GM19043 (cell line): ENCODE results near the gene MAEA.
A peak's percentile ranks its signal among the peaks of the same experiment; 100 is the strongest.

Experiments
- ATAC-seq: cut with Tn5 transposase; IDR thresholded peaks from one replicate; pipeline ENCODE4 v1.9.1; 2021; ENCODE audit warnings: low read depth; ENCODE audit not compliant: unreplicated experiment

The MAEA gene

DNA sequence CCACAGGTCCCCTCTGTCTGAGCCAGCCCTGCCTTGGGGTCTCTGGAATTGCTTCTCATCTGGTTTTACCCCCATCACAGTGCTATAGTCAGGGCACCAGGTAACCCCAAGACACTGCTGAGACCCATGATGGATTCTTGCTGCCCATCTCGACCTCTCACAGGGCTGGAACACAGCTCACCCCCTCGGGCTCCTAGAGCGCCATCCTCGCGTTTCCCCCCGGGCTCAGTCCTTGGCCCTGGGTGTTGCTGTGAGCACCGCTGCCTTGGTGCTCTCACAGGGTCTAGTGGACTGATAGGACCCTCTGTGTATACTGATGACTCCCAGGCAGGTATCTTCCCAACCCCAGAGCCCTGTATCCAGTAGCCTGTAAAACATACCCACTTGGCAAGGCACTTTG lies 8.8 kb downstream of the MAEA start:
- no peak for ATAC-seq

DNA sequence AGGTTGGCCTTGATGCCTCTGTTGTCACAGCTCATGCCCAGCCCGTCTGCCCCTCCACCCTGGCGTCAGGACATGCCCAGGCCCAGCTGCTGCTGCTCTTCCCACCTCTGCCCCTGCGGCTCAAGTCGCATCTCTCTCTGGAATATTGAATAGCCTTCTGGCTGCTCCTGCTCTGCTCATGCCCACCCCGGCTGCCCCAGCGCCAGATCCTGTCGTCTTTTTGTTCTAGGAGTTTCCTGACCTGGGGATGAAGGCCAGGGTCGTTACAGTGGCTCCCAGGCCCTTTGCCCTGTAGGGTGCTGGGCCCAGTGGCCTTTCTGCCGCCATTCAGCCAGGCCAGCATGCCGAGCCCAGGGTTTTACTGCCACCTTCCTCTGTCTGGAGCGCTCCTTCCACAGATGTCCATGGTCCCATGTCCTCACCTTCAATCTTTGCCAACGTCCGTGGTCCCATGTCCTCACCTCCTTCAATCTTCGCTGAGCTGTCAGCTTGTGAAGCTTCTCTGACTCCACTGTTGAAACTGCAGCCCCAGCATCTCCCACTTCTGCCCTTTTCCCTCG lies 9.7 kb downstream of the MAEA start:
- no peak for ATAC-seq

DNA sequence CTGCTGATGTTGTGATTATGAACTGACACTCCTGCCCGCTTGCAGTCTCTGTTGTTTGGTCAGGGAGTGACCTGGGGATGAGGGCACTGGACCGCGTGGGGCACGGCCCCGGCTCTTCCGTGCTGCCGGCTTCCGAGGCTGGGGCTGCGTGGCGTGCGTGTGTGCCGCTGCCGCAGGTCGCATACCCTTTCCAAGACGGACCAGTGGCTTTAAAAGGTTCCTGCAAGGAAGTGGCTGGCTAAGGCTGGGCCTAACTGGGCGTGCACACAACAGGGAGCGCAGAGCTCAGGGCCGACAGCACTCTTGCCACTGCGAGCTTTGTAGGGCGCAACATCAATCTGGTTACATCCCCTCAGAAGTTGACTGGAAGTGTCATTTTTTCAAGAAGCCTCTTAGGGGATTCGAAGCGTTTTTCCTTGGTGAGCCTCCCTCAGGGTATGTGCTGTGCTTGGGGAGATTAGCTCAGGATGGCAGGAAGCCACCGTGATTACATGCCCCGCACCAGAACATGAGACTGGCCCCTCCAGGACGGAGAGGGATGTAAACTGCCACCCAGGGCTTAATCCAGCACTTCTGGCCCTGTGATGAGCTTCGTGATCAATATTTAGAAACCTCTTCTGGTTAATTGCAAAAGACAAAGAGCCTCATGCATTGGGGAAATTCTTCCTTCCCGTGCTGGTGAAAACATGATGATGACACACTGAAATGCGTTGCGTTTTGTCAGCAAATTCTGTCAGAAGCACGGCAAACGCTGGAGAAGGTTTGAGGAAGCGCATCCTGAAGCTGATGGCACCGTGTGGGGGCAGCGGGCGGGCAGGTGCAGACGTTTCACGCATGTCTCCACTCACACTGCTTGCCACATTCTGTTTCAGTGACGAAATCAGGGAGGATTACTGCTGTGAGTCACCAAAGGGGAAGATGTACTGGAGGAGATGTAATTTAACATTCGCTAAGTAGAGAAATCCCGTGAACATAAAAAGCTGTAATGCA lies 11.1 kb downstream of the MAEA start:
- ATAC-seq, result no peak

DNA sequence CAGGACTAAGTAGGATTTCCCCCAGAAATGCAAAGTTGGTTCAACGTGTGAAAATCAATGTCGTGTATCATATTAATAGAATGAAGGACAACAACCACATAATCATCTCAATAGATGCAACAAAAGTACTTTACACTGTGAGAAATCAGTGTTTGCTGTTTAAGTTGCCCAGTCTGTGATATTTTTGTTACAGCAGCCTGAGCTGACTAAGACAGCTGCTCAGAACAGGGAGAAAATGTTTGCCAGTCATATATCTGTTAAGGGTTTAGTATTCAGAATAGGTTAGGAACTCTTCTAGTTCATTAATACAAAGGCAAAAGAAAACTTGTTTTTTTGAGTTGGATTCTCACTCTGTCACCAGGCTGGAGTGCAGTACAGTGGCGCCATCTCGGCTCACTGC lies 12.5 kb downstream of the MAEA start:
- ATAC-seq, result no peak

DNA sequence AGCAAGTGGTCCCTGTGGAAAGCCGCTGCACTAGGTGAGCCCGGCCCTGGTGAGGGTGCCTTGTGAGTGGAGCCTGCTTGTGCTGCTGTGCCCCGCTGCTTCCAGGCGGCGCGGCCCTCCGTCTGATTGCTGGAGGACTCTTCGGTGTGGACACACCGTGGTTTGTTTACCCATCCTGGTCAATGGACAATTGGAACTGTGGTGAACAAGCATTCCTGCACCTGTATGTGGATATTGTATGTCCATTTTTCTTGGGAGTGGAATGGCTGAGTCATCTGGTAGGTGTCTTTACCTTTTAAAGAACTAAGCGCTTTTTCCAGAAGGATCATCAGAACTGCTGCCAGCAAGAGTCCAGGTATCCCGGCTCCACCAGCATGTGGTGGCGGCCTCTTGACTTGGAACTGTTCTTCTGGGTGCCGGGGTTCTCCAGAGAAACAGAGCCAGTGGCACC lies 15.6 kb downstream of the MAEA start:
- no peak for ATAC-seq

DNA sequence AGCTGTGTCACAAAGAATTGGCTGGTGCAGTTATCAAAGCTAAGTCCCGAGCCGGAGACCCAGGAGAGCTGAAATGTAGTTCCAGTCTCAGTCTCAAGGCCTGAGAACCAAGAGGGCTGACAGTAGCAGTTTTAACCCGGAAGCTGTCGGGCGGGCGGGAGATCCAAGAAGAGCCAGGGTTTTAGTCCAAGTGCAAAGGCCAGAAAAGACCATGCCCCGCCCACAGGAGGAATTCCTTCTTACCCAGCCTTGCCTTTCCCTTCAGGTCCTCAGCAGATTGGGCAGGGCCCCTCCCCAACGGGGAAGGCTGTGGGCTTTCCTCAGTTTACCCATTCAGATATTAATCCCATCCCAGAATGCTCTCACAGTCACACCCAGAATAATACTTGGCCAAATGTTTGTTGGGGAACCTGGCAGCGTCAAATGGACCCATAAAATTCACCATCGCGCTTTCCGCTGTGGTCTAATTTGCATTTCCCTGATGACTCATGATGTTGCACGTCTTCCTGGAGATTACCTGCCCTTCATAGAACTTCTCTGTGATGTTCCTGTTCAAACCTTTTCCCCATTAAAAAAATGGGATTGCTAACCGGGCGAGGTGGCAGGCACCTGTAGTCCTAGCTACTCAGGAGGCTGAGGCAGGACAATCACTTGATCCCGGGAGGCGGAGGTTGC lies 16.2 kb downstream of the MAEA start:
- no peak for ATAC-seq

DNA sequence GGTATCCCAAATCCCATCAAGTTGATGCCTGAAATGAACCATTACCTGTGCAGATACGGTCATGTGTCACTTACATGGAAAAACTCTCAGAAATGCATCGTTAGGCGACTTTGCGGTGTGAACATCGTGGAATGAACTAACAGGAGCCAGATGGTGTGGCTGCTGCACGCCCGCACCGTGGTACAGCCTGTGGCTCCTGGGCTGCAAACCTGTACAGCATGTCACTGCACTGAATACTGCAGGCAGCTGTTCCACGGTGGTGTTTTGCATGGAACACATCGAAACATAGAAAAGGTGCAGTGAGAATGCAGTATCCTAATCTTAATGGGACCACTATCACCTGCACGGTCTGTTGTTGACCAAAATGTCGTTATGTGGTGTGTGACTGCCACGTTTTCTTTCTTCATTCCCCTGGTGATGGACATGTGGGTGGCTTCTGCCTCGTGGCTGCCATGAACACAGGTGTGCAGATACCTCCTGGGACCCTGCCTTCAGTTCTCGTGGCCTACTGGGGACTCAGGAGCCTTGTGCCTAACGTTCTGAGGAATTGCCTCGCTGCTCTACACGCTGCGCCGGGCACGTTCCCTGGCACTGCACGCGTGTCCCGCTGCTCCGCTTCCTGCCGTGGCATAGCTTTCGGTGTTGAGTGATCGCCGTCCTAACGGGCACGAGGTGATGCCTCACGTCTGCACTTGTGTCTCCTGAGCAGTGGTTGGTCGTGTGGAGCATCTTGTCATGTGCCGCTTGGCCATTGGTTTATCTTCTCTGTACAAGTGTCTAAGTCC lies 18.5 kb downstream of the MAEA start:
- ATAC-seq, result no peak

DNA sequence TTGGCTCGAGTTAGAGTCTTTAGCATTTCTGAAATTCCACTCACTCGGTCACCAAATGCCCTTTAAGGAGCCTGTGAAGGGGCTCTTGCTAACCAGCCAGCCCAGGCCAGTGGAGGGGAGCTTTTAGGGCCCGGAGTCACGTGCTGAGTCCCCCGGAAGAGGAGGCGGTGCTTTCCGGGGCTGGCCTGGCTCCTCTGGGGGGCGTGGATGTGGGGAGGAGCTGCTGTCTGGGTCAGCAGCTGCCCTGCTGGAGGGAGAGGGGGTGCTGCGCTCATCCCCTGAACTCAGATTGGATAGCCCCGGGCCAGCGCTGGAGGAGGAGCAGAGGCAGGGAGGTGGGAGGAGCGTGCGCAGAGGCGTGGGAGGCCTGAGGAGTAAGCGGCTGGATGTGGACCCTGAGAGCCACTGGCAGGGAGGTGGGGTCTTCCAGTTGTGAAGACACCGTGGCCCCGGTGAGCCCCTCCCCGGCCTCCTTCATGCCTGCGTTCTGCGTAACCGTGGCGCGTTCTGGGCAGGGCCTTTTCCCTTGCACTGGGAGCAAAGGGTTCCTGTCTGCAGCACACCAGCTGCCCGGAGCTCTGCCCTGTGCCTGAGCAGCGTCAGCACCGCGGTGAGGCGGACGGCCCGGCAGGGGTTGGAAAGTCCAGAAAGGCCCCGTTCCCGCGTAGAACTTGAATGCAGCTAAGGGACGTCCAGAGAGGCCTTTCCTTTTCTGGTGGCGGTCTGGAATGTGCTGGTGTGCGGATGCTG lies 19.7 kb downstream of the MAEA start:
- peak; percentile 94 for ATAC-seq

DNA sequence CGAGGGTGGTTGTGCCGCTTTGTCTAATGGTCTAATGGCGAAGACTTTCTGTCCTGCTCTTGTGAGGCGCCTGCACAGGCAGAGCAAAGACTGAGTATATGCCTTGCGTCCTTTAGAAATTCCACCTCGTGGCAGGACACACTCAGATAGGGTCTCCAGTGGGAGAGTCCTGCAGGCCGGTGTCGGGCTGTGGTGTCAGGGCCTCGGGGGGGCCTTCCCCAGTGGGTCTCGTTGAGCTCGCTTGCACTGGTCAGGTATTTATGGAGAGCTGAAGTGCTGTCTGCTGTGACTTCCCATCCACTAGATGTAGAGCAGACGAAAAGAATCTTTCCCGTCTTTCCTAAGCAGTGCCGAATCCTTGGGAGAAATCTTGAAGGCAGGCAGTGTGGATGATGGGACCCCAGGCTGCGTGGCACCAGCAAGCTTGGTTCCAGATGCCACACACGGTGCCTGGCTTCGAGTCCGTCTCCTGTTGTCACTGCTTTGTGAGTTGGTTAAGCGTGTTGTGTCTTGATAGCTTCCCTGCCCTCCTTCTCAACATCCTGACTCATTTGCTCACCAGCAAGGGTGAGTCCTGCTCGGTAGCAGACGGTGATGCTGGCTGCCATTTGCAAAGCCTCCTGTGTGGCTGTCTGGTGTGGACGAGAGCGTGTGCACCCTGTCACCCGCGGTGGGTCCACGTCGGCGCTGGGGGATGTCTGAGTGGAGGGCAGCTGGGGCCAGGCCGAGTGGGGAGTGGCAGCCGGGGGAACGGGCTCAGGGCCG lies 20.5 kb downstream of the MAEA start:
- no peak for ATAC-seq

DNA sequence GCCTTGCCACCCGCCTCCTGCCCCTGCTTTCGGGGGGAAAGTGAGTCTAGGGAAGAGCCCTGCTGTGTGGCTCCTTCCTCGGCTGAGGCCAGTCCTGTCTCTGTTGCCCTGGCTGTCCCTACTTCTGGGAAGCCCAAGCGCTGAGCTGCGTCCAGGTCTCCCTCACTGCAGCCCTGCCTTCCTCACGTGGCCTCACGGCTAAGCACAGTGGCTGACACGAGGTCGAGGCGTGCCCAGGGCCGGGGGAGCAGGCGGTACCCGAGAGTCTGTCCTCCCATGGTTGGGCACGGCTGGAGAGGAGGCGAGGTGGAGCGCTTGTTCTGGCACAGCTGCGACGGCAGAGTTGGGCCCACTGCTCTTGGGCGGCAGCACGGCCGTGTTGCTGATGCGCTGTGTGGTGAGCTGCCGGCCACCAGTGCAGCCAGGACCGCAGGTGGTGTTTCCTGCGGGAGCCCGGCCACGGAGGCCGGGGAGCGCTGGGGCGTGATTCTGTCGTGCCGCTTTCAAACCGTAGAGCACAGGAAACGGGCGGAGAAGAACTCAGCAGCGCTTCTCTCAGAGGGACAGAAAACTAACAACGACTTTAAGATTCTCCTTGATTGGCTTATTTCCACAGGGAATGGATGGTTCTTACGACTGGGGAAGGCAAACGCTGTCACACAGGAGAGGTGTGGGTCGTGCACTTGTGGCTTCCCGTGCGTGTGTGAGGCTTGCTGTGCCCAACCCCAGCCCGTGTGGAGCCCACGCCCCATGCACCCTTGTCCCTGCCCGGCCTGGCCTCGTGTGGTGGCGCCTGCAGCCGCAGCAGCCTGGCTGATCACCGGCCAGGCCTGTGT lies 21.3 kb downstream of the MAEA start:
- no peak for ATAC-seq

DNA sequence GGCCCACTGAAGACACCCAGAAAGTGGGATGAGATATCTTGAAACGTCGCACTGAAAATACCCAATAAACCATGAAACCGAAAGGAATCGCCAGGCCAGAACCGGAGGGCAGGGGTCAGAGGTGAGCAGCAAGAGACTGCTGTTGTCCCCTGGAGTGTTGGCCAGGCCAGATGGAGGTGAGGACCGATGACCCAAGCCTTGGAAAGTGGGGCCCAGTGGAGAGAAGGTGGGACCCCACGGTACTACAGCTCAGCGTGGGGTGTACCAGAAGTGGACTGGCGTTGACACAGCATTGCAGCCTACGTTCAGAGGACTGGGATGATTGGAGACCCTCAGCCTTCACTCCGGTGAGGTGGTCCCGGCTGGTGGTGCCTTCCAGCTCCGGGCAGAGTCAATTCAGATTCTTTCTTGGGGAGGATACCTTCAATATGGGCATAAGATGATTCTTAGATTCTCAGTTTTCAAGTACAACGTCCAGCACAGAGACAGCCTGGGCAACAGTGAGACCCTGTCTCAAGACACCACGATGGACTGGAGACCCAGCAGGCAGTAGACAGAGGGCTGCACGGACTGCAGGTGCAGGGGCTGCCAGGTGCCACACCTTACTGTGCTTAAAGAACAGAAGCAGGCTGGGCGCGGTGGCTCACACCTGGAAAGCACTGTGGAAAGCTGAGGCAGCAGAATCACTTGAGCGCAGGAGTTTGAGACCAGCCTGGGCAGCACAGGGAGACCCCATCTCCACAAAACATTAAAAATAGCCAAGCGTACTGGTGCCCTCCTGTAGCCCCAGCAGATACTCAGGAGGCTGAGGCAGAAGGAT lies 23.3 kb downstream of the MAEA start:
- ATAC-seq, result no peak

DNA sequence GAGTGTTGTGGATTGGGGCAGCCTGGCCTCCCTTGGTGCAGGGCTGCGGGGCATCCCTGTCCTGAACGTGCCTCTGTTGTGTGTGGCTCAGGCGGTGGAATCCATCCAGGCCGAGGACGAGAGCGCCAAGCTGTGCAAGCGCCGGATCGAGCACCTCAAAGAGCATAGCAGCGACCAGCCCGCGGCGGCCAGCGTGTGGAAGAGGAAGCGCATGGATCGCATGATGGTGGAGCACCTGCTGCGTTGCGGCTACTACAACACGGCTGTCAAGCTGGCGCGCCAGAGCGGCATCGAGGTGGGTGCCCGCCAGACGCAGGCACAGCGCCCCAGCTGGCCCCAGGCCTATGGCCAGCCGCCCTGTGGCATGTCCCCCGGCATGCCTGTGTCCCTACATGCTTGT lies 25.6 kb downstream of the MAEA start:
- ATAC-seq, result no peak

DNA sequence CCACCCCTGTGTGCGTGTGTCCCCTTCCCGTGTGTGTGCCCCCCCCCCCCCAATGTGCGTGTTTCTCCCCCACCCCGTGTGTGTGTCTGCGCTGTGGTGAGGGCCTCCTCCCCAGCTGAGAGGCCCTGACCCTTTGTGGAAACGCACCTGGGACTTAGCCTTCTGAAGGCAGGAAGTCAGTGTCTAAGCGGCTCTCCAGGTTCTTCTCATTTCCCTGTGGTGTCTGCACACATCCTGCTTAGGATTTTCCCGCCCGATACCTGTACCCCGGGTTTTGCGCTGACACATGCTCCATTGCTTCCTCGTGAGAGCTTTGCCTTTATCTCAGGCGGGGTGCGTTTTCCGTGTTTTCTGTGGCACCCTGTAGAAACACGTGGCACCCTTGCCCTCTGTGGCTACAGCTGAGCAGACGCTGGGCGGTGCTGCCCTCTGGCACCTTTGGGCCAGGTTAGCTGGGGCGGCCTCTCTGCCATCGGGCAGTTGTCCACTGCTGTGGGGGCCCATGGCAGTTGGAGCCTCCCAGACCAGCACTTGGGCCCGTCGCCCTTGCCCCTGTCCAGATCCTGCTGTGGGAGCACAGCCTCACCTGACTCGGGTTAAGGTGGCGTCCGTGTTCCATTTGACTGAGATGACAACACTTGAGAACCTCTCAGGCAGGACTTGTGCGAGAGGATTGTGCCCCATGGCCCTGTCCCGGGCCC lies 26.3 kb downstream of the MAEA start:
- no peak for ATAC-seq

DNA sequence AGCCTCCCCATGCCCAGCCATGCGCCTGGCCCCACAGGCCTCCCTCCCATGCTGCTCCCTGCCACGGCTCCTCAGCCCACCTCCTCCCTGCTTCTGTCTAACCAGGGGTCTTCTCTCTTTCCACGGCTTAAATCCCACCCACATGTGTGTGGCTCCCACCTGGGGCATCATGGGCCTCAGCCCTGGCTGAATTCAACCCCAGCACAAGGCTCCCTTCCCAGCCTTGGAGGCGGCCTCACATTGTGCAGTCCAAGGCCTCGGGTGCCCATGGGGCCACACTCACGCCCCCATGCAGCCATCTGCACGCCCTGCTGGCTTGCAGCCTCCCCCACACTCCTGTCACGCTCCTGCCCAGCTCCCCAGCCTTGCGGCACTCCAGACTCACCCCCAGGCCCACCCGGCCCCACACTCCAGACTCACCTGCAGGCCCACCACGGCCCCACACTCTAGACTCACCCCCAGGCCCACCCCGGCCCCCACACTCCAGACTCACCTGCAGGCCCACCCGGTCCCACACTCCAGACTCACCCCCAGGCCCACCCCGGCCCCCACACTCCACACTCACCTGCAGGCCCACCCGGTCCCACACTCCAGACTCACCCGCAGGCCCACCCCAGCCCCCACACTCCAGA lies 27.0 kb downstream of the MAEA start:
- ATAC-seq, result no peak

DNA sequence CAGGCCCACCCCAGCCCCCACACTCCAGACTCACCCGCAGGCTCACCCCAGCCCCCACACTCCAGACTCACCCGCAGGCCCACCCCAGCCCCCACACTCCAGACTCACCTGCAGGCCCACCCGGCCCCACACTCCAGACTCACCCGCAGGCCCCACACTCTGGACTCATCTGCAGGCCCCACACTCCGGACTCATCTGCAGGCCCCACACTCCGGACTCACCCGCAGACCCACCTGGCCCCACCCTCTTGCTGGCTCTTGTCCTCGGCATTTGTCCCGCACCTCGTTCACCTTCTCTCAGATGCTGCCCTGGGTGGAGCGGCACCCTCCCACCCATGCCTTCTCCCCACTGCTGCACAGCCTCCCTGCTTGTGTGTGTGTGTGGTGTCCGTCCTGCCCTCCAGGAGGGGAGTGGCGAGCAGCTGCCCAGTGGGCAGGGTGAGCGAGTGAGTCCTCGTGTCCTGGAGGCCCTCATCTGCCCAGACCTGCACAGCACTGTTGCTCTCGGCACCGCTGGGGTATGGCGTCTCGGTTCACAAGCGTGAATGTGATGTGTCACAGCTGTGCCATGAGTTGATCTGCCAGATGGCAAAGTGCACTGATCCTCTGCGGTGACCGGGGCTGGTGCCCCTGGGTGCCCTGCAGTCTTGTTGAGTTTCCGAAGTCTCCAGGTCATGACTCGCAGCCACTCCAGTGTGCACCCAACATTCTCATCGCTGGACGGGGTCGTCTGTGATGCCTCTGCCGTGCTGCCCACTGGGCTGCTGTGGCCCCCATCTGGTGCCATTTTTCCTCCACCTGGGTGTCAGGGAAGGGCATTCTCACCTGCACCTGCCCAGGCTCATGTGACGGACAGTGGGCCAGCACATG lies 27.7 kb downstream of the MAEA start:
- ATAC-seq, result no peak

DNA sequence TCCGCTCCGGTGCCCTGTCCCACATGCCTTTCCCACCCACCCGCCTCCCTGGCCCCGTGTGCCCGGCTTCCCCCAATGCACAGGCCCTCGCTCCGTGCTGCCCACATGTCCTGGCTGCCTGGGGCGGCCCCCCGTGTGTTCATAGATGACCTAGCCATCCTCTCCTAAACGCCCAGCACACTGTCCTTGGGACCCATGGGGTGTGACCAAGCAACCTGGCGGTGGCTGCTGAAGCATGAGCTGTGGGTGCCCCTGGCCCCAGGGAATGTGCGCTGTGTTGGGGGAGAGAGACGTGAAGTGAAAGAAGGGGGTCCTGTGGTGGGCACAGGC lies 28.3 kb downstream of the MAEA start:
- no peak for ATAC-seq
